T-helper 1 cell (primary cell): Measurements from ENCODE around the gene LIN37.

Experiments
- DNase-seq, 5 donors: peaks; one replicate each; pipeline ENCODE4 v3.0.0-alpha.2; 2012 to 2020
- total RNA-seq, 4 donors: gene quantifications; one replicate each; lab custom pipeline; 2026; lab: John Stamatoyannopoulos, UW

The LIN37 gene
- total RNA-seq = 2.6 to 6.2 (median 3.0) reads per million in 4 donors

DNA sequence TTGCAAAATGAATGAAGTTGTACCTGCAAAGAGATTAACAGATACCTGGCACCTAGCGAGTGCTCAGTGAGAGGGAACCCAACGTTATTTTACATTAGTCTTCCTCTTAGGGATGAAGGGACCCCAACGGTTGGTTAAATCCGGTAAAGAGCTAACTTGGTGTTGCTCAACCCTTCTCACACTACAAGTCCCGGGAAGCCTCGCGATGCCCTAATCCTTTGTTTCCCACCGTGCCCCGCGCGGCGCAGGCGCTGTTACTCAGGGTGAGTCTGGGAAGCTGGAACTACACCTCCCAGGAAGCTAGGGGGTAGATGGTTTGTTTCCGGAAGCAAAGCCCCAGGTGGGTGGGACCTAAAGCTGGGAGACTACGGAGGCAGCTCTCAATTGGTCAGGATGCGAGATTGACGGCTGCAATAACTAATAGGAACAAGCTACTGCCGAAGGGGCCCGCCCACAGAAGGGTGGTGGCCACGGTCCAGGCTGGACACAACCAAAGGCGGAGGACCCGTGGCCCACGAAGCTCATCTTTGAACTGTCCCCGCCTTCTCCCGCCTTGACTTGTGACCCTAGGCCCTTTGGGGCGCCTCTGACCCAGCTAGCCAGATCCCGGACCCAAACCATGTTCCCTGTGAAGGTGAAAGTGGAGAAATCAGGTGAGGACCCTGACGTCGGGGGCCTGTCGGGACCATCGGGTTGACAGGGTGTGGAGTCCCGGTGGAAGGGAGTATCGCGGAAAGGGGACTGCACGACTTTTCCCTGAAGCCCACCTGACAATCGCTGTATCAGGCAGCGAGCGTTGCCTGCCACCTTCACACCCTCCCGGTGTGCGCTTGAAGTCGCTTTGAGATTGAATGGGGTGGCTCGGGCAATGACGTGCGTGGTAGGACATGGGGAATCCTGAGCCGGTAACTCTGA lies at the start of gene LIN37:
TSS of gene LIN37 (plus strand) at position 471 of the 915 bp plus-strand sequence. CDS start at position 620, 149 bp downstream.
- DNase-seq = peak; percentile 96 to 99 (median 98)

DNA sequence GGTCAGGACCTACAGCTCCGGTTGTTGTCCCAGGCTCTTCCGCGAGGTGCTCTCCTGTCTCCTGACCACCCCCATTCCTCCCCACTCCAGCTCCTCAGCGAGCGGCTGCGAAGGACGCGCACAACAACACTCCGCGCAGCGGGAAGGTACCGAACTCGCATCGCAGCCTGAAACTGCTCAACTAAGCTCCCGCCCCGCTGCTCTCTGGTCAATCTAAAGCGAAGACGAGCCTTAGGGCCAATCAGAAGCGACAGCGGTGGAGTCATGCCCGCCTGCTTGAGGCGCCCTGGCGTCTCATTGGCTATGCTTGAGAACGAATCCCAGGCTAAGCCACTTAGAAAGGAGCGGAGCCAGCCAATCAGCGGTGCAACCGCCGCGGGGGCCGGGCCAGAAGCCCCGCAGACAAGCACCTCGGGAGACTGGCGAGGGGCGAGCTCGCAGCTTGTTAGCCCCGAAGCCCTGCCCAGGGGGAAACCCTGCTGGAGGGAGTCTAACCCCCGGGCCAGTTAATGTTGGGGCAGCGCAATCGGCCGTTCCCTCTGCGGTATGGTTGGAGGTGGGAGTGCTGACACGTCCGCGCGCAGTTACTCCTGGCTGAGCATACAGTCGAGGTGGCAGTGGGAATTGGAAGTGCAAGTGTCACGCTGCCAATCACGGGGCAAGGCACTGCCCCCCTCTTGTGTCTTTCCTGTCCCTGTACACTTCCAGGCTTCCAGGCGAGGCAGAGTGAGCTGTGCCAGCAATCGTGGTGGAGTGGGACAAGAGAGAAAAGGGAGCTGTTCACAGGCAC lies 46.0 kb upstream of the LIN37 start:
- peak; percentile 85 to 98 (median 90) for DNase-seq

DNA sequence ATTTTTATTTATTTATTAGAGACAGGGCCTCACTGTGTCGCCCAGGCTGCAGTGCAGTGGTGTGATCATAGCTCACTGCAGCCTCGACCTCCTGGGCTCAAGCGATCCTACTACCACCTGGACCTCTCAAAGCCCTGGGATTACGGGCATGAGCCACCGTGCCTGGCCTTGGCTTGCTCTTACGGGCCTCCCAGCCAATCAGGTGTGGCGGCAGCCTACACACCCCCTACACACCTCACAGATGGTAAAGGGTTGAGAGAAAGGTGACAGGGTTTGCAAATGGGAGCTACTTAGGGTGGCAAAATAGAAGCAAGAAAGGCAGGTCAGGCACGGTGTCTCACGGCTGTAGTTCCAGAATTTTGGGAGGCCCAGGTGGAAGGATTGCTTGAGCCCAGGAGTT lies 45.0 kb upstream of the LIN37 start:
- no peak for DNase-seq

DNA sequence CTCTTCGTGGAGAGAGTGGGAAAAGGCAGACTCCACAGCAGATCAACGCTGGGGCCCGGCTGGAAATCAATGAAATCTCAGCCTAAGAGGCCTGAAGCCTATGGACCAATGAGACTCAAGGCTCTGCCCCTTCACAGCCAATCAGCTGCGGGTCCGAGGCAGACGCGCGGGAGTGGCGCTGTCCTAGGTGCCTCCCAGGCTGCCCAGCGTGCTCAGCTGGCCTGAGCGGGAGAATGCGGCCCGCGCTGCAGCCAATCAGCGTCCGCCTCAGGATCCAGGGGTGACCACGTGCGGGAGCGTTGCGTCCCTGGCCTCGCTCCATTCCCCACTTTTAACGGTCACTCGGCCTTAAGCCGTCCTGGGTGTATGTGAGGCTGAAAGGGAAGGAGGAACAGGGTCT lies 44.2 kb upstream of the LIN37 start, which contains the start of gene ZBTB32:
TSS of gene ZBTB32 (plus strand) at position 341 of the 400 bp plus-strand sequence. CDS start 10,069 bp downstream, outside the sequence.
- DNase-seq = no peak

GRCh38 chr19:35708391-35708790 lies 40.0 kb upstream of the LIN37 start:
- DNase-seq = no peak

- DNase-seq = peak in 1 of 5 donors; percentile 91
These were observed 37.3 kb upstream of the LIN37 start for GRCh38 chr19:35710784-35711723.

GRCh38 chr19:35712567-35713505 lies 35.5 kb upstream of the LIN37 start:
- DNase-seq = peak in 2 of 5 donors; percentile 29 to 95

- no peak for DNase-seq
These were observed 34.9 kb upstream of the LIN37 start for GRCh38 chr19:35713506-35713850.

DNA sequence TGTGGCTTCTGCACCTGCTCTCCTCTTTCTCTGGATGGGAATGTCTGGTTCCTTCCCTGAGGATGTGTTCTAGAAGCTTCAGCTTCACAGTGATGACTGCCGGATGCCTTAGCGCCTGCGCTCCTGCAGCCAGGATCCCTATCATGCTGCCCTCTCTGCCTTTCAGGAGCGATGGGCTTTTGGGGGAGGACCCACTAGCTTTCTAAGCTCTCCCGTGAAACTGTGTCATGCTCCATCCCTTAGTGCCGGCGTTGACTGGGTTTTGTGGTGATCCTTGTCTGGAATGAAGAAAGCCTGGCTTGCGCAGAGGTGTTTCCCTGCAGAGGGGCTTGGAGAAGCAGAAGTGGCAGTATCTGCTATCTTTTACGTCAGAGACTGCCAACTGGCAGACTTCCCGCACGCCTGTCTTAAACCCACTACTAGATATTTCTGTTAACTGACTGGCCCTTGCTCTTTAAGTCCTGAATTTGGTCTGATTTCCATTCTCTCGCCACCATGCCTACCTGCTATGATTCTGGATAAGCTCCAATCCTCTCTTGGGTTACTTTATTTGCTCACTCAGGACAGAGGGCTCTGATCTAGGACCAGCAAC lies 34.4 kb upstream of the LIN37 start:
- DNase-seq = peak in 1 of 5 donors; percentile 19

DNA sequence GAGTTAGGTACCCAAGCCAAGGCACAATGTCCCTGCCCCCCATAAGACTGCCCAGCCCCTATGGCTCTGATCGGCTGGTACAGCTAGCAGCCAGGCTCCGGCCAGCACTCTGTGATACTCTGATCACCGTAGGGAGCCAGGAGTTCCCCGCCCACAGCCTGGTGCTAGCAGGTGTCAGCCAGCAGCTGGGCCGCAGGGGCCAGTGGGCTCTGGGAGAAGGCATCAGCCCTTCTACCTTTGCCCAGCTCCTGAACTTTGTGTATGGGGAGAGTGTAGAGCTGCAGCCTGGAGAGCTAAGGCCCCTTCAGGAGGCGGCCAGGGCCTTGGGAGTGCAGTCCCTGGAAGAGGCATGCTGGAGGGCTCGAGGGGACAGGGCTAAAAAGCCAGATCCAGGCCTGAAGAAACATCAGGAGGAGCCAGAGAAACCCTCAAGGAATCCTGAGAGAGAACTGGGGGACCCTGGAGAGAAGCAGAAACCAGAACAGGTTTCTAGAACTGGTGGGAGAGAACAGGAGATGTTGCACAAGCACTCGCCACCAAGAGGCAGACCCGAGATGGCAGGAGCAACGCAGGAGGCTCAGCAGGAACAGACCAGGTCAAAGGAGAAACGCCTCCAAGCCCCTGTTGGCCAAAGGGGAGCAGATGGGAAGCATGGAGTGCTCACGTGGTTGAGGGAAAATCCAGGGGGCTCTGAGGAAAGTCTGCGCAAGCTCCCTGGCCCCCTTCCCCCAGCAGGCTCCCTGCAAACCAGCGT lies 33.6 kb upstream of the LIN37 start:
- DNase-seq = peak in 1 of 5 donors; percentile 54

DNA sequence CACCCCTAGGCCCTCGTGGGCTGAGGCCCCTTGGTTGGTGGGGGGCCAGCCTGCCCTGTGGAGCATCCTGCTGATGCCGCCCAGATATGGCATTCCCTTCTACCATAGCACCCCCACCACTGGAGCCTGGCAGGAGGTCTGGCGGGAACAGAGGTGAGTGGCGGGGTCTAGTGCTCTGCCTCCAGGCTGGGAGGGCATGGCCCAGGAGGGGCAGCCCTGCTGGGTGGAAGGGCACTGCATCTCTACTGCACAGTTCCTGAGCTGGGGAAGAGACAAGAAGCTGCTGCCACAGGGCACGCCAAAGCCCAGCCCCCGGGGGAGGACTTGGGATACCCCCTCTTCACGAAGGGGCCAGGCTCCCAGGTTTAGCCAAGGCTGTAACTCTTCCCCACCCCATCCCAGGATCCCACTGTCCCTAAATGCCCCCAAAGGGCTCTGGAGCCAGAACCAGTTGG lies 33.0 kb upstream of the LIN37 start:
- no peak for DNase-seq

- peak in 1 of 5 donors; percentile 29 for DNase-seq
These were observed 32.2 kb upstream of the LIN37 start for GRCh38 chr19:35715981-35716800.

- DNase-seq = peak; percentile 93 to 98 (median 97)
These were observed 31.3 kb upstream of the LIN37 start for GRCh38 chr19:35716801-35717664.

GRCh38 chr19:35717665-35718344 lies 30.6 kb upstream of the LIN37 start, which contains the start of gene KMT2B:
Gene KMT2B, plus strand, starts transcription at chr19:35718003. Its CDS starts 16 bp downstream, at chr19:35718019.
- no peak for DNase-seq

DNA sequence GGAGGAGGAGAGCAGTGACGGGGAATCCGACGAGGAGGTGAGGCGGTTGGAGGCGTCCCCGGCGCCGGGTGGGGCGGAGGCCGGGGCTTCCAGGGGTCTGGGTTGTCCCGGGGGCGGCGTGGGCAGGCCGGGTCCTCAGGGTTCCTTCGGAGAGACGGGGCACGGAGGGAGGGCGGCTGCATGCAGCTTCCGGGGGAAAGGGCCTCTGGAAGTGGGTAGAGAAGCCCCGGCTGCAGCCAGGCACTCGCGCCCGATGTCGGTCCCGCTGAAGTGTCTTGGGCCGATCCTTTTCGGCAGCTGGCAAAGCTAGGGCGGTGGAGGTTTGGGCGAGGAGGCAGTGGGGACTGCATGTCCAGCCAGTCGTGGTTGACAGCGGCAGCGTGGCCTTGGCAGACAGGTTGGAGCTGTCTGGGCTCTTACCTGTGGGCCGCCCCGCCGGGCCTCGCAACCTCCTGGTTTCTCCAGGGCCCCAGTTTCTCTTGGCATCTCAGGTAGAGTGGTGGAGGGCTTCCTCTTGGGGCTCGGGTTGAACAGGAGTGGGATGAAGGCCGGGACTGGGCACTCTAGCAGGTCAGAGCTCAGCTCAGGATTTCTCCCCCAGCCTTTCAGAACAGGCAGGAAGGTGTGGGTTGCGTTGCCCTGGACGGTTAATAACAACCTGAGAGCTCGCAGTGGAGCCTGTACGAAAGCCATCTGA lies 29.9 kb upstream of the LIN37 start:
- peak in 3 of 5 donors; percentile 32 to 51 (median 37) for DNase-seq
